Hindlimb muscle (tissue), 1 donor: ENCODE data around the gene FPR2. TPM values are rescaled to one million over a fixed set of nuclear protein-coding genes. Genes with fewer than 3 reads are reported as not detected.
"Not testable (repeated sequence)": the region's sequence is repeated elsewhere in the genome, so short reads cannot be mapped to it uniquely, and the experiment has no call there.

Source experiments
- DNase-seq: peaks from one replicate; pipeline ENCODE4 v3.0.0-alpha.2; 2013
- polyA plus RNA-seq: library from polyadenylated mRNA; unstranded; fragments of 120-200 nt; gene quantifications from one replicate; pipeline ENCODE4 v1.2.1, GENCODE V29; 2013; ENCODE audit not compliant: insufficient read length

FPR2 gene
- polyA plus RNA-seq, 1 donor: 0.61 TPM

DNA sequence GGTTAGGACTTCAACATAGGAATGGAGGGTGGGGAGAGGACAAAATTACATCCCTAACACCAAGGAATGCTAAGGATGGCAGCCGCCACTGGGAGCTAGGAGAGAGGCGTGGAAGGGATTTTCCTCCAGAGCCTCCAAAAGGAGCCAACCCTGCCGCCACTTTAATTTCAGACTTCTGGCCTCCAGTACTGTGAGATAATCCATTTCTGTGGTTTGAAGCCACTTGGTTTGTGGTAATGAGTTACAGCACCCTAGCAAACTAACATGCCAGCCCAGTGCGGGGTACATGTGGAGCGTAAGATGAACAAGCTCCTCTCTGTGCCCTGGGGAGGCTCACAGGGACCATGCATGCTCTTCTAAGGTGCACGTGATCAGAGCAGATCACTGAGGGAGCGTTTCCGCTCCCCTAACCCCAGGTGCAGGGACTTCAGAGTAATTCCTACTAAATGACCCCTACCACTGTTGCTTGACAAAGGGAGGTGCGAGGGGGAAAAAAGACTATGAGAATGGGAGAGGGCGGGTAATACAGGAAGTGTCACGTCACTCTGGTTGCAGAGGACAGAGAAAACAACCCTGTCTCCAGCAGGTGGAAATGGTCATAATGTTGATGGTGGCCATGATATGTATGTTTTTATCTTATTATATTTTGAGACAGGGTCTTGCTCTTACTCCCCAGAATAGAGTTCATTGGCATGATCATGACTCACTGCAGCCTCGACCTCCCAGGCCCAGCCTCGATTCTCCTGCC lies 21.3 kb upstream of the FPR2 start:
- no peak for DNase-seq

DNA sequence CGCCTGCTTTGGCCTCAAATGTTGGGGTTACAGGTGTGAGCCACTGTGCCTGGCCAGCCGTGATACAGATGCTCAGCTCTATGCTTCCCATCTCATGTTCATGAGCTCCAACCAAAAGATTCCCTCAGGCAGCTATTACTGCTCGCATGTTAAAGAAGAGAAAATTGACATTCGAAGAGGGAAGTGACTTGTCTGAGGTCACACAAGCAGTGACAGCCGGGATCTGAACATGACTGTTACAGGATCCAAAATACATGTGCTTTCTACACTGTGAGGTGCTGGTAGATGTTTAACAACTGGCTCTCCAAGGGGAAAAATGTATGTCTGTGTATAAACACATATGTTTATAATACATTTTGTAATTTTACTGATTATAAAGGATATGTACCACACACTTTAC lies 20.6 kb upstream of the FPR2 start:
- DNase-seq: no peak

DNA sequence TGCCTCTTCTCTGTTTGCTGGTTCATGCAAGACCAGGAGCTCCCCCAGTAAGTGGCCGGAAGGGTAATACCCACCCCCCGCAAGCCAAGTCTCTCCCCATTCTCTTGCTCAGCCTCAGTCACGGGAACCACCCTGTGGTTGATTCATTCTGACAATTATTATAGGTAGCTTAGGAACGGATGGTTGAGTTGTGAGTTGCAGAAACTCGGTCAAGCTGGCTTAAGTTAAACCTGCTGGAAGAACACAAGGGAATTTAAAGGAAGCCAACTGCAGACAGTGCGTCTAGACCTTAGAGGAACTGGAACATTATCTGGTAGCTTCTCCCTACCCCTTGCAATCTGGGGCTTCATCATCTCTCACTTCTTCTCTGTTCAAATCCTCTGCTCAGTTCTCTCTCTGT lies 18.2 kb upstream of the FPR2 start:
- DNase-seq: no peak

DNA sequence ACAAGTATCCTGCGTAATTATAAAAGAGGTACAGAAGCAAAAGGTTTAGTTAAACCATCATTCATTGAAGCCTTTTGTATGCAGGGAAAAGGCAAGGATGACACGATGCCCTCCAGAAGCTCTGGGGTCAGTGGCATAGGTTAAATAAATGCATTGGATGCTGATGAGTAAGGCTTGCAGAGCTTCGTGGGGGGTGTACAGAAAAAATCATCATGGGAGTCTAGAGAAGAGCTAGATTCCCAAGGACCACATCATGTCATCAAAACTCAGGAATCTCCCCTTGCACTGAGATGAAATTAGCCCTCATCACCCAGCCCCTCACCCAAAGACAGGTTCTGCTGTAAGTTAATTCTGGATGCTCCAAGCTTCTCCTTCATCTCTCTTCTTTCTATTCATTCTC lies 17.6 kb upstream of the FPR2 start:
- DNase-seq: no peak

DNA sequence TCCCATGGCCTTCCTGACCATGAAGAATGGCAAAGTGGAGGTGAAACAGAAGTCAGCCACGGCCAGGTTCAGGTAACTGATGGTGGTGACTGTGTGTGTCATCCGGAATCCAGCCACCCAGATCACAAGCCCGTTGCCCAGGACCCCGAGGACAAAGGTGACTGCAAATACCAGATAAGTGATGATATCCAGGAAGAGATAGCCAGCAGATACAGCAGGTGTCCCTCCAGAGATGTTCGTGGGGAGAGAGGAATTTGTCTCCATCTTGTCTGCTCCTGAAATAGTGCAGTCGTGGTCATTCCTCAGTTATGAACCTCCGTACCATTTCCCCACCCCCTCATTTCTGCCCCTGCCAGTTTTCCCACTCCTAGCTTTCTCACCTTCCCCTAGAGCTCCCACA lies 14.2 kb upstream of the FPR2 start:
- no peak for DNase-seq

DNA sequence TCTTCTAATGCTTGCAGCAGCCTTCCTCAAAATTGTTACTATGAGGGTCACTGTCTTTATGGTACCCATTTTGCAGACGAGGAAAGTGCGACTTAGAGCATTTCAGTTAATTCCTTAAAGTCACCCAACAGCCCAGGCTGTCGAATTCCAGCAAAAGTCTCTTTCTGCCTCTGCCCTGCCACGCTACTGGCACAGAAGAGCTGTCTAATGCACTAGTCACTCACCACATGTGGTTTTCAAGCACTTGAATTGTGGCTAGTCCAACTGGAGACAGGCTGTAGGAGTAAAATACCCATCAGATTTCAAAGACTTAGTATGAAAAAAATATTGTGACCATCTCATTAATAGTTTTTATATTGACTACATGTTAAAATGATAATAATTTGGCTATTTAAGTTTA lies 11.0 kb upstream of the FPR2 start:
- no peak for DNase-seq

DNA sequence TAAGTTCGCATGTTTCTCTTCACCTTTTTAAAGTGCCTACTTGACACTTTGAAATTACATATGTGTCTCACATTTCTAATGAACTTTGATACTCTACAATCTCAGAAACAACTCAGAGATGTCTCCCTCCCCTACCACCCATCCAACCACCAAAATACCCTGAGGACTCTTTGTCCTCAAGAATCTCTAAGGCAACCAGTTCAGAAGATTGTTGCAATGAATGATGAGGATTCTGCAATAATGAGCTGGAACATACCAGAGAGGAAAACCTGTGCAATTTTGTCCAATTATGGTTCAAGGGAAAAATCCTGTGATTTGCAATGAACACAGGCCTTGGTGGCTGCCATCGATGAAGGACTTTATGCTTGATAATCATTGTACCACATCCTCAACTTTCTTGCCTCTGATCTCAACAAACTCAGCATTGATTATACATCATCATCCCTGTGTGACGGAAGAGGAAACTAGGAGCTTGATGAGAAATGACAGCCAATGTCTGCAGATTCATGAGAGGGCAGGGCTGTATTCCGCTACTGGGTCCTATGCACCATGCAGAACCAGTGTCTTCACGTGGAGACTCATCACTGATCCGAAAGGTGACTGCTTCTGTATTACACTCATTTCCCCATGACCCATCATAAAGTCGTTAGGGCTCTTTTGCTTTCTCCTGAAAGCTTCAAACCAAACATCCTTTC lies 10.4 kb upstream of the FPR2 start:
- no peak for DNase-seq

DNA sequence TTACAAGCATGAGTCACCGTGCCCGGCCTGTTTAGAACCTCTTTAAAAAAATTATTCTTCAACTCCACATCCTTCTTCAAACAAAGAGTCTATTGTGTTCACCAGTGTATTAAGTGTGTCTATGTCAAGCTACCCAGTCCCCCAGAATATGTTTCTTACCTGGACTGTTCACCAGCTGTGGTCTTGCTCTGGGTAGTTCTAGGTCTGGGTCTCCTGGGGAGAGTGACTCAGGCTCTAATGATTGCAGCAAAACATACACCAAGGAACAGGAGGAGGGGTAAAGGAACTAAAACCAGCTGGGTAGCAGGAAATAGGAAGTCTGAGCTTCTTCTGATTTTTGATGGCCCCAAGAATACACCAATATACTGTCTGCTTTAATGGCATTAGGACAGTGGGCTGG lies 9.3 kb upstream of the FPR2 start, which contains the start of gene FPR1:
Gene FPR1, minus strand, starts transcription at position 224 of the 400 bp plus-strand sequence. CDS start 4,884 bp downstream, outside the sequence.
- no peak for DNase-seq

DNA sequence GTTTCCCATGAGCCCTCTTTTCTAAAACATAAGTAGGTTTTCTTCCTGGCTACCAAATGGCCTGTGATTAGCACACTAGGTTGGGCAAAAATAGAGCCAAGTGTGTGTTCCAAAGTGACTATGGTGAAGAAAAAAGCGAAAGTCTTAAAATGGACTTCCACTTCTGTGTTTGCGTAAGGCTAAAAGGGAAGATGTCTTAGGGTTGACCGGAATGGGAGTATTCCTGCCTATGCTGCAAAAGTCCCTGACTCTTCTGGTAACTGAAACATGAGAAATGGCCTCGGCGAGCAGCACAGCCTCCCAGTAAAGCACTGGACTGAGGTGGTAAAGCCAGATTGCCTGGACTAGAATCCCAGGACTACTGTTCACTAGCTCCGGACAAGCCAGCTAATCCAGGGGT lies 6.9 kb upstream of the FPR2 start:
- DNase-seq: no peak

DNA sequence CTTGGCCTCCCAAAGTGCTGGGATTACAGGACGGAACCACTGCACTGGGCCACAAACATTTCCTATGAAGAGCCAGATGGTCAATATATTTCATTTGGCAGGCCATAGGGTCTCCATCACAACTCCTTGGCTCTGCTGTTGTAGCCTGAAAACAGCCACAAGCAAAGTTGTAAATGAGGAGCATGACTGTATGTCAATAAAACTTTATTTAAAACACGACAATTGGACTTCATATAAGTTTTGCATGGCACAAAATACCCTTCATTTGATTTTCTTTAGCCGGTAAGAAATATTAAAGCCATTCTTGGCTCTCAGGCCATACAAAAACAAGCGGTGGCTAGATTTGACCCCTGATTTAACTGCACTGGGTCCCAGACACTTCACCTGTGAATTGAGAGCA lies 6.2 kb upstream of the FPR2 start:
- DNase-seq: no peak

DNA sequence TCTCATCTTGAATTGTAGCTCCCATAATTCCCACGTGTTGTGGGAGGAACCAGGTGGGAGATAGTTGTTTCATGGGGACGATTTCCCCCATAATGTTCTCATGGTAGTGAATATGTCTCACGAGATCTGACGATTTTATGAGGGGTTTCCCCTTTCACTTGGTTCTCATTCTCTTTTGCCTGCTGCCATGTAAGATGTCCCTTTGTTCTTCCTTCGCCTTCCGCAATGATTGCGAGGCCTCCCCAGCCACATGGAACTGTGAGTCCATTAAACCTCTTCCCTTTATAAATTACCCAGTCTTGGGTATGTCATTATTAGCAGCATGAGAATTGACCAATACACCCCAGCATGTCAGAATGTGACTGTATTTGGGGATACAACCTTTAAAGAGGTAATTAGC lies 5.4 kb upstream of the FPR2 start:
- DNase-seq: no peak

DNA sequence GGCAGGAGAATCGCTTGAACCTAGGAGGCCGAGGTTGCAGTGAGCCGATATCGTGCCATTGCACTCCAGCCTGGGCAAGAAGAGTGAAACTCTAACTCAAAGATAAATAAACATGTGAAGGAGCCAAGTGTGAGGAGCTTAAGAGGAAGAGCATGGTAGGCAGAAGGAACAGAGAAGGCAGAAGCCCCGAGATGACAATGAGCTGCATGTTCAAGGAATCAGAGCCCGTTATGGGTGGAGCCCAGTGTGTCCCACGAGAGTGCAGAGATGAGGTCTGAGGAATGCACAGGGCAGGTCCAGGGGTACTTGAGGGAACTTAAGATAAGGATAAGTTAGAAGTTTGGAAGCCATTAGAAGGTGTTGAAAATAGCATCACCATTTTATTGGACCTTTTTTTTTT lies 716 bp downstream of the FPR2 start:
- DNase-seq: no peak

DNA sequence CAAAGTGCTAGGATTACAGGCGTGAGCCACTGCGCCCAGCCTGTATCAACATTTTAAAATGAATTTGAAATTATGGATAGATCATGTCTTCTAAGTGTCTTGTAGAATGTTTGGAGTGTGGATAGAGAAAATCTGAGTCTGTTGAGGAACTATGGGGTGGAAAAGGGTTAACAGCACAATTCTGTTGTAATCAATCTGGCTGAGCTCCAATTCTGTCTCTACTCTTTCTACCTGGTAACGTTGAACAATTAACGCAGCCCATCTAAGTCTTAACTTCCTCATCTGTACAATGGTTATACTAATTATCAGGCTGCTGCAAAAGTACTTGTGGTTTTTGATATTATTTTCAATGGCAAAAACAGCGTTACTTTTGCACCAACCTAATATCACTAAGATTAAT lies 4.1 kb downstream of the FPR2 start:
- DNase-seq: no peak

DNA sequence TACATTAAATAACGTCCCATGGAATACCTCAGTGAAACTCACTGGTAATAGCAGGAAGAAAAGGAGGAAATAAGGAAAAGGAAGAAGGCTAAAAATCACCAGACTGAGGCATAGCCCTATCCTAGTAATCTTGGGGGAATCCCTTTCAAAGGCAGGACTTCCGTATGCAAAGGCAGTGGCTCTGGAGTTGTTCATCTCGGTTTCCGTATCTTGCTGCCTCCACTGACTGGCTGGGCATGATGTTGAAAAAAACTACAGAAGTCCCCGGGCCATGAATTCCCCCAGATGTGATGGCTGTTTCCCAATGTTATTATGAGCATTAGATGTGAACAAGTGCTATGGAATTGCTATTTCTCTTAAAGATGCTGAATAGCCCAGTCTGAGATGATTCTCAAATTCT lies 5.5 kb downstream of the FPR2 start:
- DNase-seq: no peak

DNA sequence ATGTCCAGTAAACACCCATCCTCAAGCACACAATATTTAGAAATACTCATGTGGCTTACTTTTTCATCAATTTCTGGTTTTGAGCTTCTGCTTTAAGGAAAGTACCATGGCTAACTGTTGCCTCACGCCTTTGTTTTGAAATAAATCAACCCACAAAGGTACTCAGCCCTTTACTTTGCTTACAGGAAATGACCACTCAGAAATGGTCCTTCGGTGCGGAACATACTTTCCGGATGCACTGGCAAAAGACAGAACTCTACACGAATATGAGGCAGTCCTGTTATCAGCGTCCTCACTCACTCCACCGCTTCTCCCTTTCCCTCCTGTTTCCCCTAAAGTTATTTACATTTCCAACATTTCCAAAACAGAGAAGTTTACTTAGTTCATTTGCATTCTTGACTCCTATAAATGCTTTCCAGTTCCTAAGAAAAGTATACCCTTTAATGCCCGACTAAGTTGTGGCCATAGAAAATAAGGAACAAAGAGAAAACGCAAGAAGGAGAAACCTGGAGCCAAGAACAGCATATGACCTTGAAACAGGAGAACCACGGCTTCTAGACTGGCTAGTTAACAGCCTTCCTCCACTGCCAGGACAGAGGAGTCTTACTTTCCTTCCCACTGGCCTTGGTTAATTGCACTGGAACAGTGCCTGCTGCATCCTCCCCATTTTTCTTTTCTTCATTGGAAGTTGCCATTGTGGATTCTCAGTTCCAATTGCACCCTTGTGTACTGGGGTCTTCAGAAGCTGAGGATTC lies 10.6 kb downstream of the FPR2 start:
- no peak for DNase-seq

DNA sequence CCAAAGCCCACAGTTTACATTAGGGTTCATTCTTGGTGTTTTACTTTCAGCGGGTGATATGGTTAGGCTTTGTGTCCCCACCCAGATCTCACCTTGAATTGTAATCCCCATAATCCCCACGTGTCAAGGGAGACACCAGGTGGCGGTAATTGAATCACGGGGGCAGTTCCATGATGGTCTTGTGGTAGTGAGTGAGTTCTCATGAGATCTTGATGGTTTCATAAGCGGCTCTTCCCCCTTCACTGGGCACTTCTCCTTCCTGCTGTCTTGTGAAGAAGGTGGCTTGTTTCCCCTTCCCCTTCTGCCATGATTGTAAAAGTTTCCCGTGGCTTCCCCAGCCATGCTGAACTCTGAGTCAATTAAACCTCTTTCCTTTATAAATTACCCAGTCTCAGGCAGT lies 12.0 kb downstream of the FPR2 start:
- DNase-seq: no peak

DNA sequence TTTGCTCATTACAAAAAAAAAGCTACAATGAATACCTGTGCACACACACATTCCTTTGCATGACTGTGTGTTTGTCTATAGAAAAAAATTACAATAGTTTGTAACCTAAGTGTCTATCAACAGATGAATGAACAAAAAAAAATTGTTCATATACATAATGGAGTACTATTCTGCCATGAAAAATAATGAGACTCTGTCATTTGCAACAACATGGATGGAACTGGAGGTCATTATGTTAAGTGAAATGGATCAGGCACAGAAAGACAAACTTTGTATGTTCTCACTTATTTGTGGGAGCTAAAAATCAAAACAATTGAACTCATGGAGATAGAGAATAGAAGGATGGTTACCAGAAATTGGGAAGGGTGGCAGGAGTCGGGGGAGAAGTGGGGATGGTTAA lies 15.6 kb downstream of the FPR2 start:
- DNase-seq: not testable (repeated sequence)

DNA sequence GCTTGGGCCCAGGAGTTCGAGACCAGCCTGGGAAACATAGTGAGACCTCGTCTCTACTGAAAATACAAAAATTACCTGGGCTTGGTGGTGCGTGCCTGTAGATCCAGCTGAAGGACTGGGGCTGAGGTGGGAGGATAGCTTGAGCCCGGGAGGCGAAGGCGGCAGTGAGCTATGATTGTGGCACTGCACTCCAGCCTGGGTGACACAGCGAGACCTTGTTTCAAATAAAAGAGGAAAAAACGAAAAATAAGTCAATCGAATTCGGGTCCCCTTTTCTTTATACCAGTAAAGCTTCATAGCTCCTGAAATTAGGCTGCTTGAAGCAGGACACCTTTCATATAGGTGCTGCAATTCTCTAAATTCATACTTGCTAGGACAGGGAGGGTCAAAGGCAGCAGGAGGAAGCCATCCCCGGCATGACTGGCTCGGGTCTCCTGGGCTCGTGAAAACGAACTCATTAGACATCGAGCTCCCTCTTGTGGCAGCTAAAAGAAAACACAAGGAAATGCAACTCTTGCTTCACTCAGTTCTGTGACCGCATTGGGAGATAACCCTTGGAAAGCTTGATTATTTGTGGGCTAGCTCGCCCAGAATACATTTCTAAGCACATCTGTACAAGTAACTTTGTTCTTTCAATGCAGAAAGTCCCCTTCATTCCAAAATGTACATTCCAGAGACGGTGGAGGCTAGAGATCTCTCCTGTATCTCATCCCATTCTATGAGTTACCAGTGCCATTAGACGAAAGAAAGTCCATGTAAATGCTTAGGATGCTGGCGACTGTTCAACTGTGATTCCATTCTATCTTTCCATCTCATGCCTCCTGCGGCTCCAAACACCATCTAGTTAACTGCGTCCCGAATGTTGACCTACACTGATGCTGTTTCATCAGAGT lies 16.8 kb downstream of the FPR2 start:
- DNase-seq: peak; percentile 77

DNA sequence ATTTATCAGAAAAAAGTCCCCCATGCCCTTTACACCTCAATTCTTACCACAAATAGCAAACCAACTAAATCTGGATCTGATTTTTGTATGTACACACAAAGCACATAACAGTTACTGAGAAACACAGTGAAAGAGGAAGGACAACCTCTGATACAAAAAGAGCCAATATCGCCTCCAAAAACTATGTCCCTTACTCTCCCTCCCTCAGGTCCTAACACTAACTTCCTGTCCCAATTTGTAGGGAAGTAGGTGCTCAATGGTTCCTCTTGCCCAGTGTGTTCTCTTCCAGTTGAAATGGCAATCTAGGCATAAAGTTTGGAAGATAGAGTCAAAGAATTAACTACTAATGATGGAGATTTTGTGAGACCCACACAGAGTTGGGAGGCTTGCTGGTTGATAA lies 18.2 kb downstream of the FPR2 start:
- no peak for DNase-seq

DNA sequence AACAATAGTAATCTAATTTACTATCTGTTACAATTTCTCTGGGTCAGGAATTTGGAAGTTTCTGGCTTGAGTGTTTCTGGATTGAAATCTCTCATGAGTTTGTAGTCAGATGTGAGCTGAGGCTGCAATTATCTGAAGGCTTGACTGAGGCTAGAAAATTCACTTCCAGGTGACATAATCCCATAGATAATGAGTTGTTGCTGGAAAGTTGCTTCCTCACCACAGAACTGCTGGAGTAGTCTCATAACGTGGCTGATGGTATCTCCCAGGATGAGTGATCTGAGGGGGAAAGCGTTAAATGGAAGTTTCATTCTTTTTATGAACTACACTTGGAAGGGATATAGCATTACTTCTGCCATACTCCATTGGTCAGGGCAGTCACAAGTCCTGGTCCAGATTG lies 18.7 kb downstream of the FPR2 start:
- no peak for DNase-seq

DNA sequence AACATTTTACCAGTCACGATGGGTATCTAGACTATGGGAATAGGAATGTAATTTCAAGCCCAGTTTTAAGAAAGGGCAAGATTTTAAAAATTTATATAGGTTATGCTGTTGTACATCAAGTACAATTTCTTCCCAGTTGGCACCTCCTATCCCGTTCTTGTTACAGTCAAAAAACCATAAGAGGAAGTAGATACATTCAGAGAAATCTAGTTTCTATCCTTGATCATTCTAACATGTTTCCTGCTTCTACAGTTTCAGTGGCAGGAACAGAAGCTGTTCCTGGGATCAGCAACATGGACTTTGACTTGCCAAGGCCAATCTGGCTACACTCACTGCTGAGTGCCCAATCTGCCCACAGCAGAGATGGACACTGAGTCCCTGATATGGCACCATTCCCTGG lies 19.3 kb downstream of the FPR2 start:
- DNase-seq: no peak

DNA sequence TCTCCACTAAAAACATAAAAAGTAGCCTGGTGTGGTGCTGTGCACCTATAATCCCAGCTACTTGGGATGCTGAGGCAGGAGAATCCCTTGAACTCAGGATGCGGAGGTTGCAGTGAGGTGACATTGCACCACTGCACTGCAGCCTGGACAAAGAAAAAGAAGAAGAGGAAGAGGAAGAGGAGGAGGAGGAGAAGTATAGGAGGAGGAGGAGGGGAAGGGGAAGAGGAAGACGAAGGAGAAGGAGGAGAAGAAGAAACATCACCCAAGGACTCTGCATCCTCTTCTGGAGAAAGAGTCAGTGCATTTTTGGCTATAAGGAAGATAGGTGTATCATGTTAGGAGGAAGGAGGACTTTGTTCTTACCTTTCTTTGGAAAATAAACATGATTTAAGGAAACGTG lies 21.0 kb downstream of the FPR2 start:
- no peak for DNase-seq

DNA sequence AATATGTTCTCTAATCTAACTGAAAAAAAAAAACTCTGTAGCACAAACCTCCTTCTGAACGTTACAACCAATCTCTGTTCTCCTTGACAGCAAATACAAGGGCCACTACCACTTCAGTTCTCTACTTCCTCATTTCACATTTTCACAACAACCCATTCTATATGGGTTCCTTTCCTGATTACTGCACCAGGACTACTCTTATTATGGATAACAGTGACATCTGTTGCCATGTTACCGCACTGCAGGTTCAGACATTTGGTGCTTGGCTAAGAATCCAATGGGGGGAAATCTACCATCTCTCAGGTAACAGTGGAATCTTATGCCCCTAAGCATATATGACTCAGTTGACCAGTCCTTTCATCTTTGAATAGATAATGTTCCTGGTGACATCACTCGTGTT lies 22.4 kb downstream of the FPR2 start:
- DNase-seq: no peak
